Hematopoietic multipotent progenitor cell treated with erythropoietin and hydrocortisone succinate and interleukin-3 and kit ligand, for 8 days (in vitro differentiated cells): ENCODE results near the gene TYROBP.
"Not testable (repeated sequence)": the region's sequence is repeated elsewhere in the genome, so short reads cannot be mapped to it uniquely, and the experiment has no call there.

Experiments
- DNase-seq: peaks from one replicate; pipeline ENCODE4 v3.0.0-alpha.2; 2015

The TYROBP gene

GRCh38 chr19:35908010-35908441, at the start of gene TYROBP:
Gene TYROBP, minus strand, starts transcription at chr19:35908295. Its CDS starts 67 bp downstream, at chr19:35908228.
- no peak for DNase-seq

GRCh38 chr19:35957411-35957810, 49.3 kb upstream of the TYROBP start:
- DNase-seq: not testable (repeated sequence)

GRCh38 chr19:35955881-35956634, 48.0 kb upstream of the TYROBP start:
- no peak for DNase-seq

- DNase-seq: no peak
Observed at GRCh38 chr19:35949131-35949530, 41.0 kb upstream of the TYROBP start.

GRCh38 chr19:35946203-35946602, 38.1 kb upstream of the TYROBP start:
- DNase-seq: no peak

- no peak for DNase-seq
Observed at GRCh38 chr19:35945121-35945790, 37.2 kb upstream of the TYROBP start.

GRCh38 chr19:35944556-35944955, 36.5 kb upstream of the TYROBP start:
- DNase-seq: no peak

GRCh38 chr19:35943321-35944301, 35.5 kb upstream of the TYROBP start:
- DNase-seq: no peak

- DNase-seq: no peak
Observed at GRCh38 chr19:35942235-35942634, 34.1 kb upstream of the TYROBP start.

- DNase-seq: no peak
Observed at GRCh38 chr19:35940839-35941238, 32.7 kb upstream of the TYROBP start.

- DNase-seq: no peak
Observed at GRCh38 chr19:35940078-35940775, 32.1 kb upstream of the TYROBP start.

- DNase-seq: no peak
Observed at GRCh38 chr19:35939307-35940077, 31.4 kb upstream of the TYROBP start.

- no peak for DNase-seq
Observed at GRCh38 chr19:35938282-35939224, 30.5 kb upstream of the TYROBP start.

GRCh38 chr19:35937345-35938281, 29.5 kb upstream of the TYROBP start:
- DNase-seq: no peak

GRCh38 chr19:35936738-35937268, 28.7 kb upstream of the TYROBP start:
- DNase-seq: no peak

- no peak for DNase-seq
Observed at GRCh38 chr19:35935911-35936737, 28.0 kb upstream of the TYROBP start, which contains the start of gene LRFN3. Gene LRFN3, plus strand, starts transcription at chr19:35936374. Its CDS starts 3,052 bp downstream, at chr19:35939426.

GRCh38 chr19:35932291-35932936, 24.3 kb upstream of the TYROBP start:
- DNase-seq: no peak

GRCh38 chr19:35931874-35932202, 23.7 kb upstream of the TYROBP start:
- DNase-seq: no peak
